ENCODE measurements around the gene ORC4.
"Not testable (repeated sequence)": the region's sequence is repeated elsewhere in the genome, so short reads cannot be mapped to it uniquely, and the experiment has no call there.

ORC4 gene

DNA sequence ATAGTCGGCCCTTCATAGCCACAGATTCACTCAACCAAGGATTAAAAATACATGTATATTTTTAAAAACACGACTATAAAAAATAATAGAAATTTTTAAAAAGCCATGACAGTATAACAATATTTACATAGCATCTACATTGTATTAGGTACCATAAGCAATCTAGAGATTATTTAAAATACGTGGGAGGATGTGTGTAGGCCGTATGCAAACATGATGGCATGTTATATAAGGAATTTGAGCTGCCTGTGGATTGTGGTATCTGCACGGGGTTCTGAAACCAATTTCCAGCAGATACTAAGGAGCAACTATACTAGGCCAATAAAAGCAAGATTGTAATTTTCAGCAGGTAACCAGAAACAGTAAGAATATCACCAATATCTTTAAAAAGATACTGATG lies 5.9 kb downstream of the ORC4 start:
- DNase-seq (ENCODE audit: low read depth in 2 of 2), result no peak

- no peak for DNase-seq (ENCODE audit: low read depth in 2 of 2)
Measured at GRCh38 chr2:148013876-148014275, 6.7 kb downstream of the ORC4 start.

GRCh38 chr2:148008411-148008810 lies 12.1 kb downstream of the ORC4 start:
- not testable (repeated sequence) for DNase-seq (ENCODE audit: low read depth in 2 of 2)

GRCh38 chr2:148007219-148007900 lies 13.2 kb downstream of the ORC4 start:
- DNase-seq (ENCODE audit: low read depth in 2 of 2), result no peak

DNA sequence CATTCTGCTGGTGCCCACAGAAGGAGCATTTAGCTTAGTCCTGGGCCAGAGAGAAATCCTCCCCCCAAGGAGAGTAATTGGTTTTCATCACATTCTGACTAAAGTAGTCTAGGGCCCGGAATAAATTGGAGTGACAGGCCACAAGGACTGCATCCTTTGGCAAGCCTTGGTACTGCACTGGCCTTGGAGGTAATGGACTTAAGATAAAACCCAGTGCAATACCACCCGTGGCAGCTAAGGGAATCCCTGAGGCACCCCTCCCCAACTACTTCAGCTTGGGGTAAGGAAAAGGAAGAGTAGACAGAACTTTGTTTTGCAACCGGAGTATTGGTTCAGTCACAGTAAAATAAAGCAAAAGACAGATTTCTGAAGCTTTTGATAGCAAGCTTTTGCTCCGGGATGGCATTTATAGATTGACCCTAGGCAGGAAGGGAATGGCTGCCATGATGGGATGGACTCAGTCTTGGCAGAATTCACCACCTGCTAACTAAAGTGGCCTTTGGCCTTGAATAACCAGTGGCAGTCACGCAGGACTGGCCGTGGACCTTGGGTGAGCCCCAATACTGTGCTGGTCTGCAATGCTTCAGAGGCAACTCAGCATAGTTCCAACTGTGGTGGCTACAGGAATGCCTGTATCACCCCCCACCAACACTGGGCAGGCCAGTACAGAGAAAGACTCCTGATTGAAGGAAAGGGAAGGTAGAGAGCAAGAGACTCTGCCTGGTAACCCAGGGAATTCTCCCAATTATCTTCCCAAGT lies 14.1 kb downstream of the ORC4 start:
- no peak for DNase-seq (ENCODE audit: low read depth in 2 of 2)

GRCh38 chr2:148002420-148002819 lies 18.1 kb downstream of the ORC4 start:
- DNase-seq (ENCODE audit: low read depth in 2 of 2), result not testable (repeated sequence)

GRCh38 chr2:148000095-148000494 lies 20.4 kb downstream of the ORC4 start:
- no peak for DNase-seq (ENCODE audit: low read depth in 2 of 2)

GRCh38 chr2:147999126-147999525 lies 21.4 kb downstream of the ORC4 start:
- no peak for DNase-seq (ENCODE audit: low read depth in 2 of 2)

DNA sequence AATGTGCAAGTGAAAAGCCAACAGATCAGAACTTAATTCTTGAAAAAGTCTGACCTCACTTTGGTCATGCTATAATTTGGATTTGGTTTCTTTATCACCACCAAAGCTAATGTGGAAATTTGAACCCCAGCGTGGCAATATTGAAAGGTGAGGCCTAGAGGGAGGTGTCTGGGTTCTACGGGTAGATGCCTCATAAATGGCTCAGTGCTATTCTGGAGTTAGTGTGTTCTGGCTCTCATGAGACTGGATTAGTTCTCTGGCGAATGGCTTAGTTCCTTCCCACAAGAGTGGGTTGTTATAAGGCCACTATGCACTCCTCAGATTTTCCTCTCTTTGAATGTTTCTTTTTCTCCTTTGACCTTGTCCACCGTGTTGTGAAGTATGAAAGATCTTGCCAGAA lies 22.3 kb downstream of the ORC4 start:
- DNase-seq (ENCODE audit: low read depth in 2 of 2), result no peak

DNA sequence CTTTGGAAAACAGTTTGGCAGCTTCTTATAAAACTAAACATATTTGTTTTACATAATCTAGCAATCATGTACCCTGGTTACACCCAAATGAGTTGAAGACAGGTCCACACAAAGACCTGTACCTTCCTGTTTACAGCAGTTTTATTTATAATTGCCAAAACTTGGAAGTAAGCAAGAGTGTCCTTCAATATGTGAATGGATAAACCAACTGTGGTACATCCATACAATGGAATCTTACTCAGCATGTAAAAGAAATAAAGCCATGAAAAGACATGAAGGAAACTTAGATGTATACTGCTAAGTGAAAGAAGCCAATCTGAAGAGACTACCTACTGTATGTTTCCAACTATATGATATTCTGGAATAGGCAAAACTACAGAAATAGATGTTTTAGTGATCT lies 23.7 kb downstream of the ORC4 start:
- DNase-seq (ENCODE audit: low read depth in 2 of 2), result no peak

GRCh38 chr2:147994965-147995364 lies 25.6 kb downstream of the ORC4 start:
- not testable (repeated sequence) for DNase-seq (ENCODE audit: low read depth in 2 of 2)

GRCh38 chr2:147989809-147990403 lies 30.6 kb downstream of the ORC4 start:
- peak; percentile 41 to 42 for DNase-seq (ENCODE audit: low read depth in 2 of 2)

DNA sequence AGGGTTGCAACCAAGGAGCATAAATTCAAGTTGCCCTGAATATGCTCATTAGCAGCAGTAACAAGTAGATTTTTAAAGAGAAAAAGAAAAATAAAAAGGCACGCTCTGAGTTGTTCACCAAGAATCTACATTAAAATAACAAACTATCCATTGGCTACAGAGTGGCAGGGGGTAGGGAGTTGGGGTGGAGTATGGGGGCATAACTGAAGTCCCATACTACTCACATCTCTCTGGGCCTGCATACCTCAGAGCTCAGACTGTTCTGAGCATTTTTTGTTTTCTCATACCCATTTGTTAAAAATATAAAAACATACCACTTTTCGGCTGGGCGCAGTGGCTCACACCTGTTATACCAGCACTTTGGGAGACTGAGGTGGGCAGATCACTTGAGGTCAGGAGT lies 31.4 kb downstream of the ORC4 start:
- no peak for DNase-seq (ENCODE audit: low read depth in 2 of 2)

DNA sequence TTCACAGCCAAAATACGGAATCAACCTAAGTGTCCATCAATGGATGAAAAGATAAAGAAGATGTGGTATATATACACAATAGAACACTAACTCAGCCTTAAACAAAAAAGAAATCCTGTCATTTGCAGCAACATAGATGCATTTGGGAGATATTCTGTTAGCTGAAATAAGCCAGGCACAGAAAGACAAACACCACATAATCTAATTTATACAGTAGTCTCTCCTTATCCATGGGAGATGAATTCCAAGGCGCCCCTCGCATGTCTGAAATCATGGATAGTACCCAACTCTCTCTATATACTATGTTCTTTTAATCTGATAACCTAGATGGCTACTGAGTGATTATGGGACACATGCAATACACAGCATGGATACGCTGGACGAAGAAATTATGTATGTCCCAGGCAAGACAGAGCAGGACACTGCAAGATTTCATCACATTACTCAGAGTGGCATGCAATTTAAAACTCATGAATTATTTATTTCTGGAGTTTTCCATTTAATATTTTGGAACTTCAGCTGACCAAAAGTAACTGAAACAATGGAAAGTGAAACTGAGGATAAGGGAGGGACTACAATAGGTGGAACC lies 39.5 kb downstream of the ORC4 start:
- DNase-seq (ENCODE audit: low read depth in 2 of 2), result no peak

DNA sequence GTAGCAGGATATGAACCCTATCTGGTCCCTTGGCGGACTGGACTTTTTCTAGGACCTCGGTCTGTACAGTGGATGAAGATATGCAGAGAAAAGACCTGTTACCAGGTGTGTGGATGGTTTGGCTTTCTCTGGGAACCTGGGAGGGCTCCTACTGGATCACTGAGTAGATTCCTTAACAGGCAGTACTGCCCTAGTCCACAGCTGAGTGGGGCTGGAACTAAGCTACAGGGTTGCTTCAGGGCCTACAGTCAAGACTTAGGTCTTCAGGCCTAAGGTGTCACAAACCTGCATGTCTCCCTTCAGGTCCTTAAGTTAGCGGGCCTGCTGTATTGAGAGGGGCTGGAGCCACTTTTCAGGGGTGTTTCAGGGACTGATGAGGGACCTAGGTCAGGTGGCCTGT lies 42.9 kb downstream of the ORC4 start:
- DNase-seq (ENCODE audit: low read depth in 2 of 2), result no peak

DNA sequence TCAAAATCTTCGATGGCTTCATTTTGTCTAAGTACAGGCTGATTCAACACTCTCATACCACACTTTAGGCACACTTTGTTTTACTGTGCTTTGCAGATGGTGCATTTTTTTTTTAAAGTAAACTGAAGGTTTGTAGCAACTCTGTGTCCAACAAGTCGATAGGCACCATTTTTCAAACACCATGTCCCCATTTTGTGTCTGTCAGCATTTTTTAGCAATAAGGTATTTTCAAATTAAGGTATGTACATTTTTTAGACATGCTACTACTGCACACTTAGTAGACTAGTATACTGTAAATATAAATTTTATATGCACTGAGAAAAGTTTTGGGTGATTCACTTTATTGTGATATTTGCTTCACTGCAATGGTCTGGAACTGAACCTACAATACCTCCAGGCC lies 44.4 kb downstream of the ORC4 start:
- DNase-seq (ENCODE audit: low read depth in 2 of 2), result no peak

GRCh38 chr2:147968571-147968970 lies 52.0 kb downstream of the ORC4 start:
- no peak for DNase-seq (ENCODE audit: low read depth in 2 of 2)

DNA sequence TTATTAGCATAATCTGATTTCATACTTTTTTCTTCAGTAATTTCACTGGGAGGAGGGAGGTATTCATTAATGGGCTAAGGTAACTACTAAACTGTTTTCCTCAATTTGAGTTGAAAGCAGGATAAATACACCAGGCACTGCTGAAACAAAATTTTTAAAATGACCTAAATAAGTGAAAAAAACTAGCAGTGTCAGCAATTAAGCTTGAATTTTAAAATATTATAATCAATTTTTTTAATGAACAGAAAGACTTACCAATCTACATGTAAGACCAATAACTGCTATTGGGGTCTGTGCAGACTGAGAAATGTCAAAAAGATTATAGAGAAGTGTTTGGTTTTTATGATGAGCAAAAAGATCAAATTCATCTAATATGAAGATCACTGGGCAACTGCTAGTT lies 68.4 kb downstream of the ORC4 start:
- DNase-seq (ENCODE audit: low read depth in 2 of 2), result no peak

DNA sequence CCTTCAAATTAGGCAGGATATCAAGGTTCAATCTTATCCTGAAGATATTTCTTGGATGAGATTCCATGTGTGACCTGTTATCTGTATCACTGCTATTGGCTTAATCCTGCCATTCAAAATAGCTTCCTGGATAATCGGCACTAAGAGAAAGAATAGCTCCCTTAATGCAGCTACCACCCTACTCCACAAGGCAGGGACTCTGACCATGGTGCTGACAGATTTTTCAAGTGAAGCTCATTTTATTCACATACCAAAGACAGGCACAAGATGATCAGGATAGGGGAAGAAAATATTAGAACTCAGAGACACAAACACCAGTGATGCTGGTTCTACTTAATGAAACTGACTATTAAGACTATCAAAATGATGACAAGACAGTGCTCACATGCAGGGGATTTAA lies 74.9 kb downstream of the ORC4 start:
- no peak for DNase-seq (ENCODE audit: low read depth in 2 of 2)

DNA sequence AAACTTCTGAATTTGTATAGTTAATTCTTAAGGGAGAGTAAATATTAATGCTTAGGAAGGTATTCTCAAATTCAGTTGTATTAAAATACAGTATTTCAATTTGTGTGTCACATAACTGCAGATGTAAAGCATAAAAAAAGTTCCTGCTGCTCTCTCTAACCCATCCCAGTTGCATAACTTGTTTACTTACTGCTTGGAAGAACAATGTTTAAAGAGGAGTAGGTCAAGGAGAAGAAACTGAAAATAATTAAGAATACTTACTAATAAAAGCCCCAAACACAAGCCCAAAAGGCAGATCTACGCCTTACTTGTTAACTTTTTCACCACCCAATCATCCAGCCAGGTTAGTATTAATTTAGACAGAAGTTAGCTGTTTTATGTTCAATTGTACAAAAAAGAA lies 81.2 kb downstream of the ORC4 start:
- DNase-seq (ENCODE audit: low read depth in 2 of 2), result no peak

GRCh38 chr2:147937744-147938349 lies 82.7 kb downstream of the ORC4 start:
- DNase-seq (ENCODE audit: low read depth in 2 of 2), result no peak

DNA sequence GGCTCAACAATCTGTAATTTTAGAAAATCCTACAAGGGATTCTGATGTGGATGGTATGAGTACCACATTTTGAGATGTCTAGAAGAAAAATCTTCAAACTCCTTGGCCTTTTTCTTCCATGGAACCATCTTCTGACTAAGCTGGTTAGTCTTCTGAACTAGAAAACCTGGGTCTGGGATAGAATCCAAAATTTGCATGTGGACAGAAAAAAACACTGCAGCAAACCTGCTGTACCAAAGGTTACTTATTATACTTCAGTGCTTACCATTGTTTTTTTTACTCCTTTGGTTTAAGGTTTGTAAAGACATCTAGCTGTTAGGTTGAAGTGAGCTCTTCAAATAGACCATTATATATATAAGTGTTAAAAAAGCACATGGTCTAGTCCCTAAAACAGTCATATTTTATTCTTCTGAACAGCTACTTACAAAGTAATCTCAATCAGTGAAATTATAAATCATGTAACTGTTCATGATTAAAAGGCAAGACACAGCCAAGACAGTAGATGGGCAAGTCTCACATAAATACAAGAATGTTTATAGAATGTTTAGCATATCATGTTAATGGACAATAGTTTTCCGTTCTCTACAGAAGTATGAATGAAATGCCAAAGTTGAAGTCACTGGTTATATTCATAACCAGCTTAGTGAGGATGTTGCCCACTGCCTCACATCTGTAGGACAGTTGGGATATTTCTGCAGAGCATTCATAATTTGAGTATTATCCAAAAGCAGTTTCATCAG lies 85.5 kb downstream of the ORC4 start:
- DNase-seq (ENCODE audit: low read depth in 2 of 2), result no peak
